SKM-1 (cell line): ENCODE data around the gene TUT1.

Experiments used
- DNase-seq: peaks from one replicate; lab custom pipeline; 2025; ENCODE audit not compliant: unreplicated experiment; lab: John Stamatoyannopoulos, UW

The TUT1 gene

GRCh38 chr11:62542750-62543567 lies 48.4 kb downstream of the TUT1 start:
- peak; percentile 31 for DNase-seq

DNA sequence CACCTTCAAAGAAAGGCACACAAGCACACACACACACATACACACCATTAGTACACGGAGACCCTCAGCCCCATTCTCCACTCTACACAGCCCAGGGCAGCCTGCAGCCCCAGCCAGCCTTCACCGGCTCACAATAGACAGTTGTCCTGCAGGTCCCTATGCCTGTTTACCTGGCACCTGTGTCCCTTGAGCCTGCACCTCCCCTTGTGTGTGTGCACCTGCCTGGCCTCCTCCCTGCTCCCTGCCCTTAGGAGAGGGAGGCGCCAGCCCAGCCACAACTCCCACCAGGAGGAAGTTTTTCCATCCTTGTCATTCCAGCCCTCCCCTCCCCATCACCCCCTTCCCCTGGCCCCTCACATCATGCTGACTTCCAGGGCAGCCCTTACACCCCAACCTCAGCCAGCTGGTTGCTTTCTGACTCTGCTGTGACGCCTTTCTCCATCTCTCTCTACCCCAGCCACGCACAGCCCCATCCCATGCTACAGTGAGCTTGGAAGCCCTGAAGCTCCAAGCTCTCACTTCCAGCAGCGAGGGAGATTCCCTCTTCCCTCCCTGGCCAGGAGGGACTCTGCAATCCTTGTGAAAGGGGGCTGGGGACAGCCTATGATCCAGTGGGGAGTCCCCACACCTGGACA lies 49.1 kb downstream of the TUT1 start:
- DNase-seq = no peak

DNA sequence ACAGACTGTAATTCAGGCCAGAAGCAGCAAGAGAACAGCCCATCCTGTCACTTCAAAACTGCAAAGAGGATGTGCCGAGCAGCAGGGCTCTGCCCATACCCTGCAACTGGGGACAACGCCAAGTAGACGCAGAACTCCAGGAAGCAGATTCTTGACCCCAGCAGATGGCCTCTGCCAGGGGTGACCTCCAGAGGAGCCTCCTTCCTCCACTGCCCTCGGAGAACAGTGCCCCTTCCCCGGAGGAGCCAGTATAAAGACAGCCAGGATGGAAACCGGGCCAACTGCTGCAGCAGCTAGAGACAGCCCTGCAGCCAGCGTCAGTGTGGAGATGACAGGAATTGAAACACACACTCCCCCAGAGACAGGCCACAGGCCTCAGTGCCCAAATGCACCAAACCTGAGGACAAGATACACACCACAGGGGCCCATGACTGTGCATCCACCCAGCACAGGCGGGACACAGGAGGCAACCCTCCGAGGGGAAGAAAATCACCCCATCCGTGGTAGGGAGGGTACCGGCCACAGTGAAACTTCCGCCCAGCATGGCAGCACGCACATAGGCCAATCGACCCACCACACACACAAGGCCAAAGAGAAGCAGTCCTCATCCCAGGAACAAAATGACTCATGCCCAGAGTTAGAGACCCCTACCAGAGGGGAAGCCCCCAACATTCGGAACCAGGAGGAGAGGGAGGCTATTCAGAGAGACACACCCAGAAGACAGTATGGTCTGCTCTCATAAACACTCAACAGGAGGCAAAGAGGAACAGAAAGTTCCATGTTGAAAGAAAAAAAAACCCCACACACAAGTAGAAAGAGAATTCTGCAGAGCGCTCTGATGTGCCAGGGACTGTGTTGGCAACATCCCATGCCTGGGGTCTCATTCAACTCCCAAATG lies 50.3 kb downstream of the TUT1 start:
- DNase-seq = no peak

GRCh38 chr11:62539238-62539925 lies 51.9 kb downstream of the TUT1 start:
- no peak for DNase-seq

- DNase-seq = no peak
Measured at GRCh38 chr11:62538470-62539237, 52.7 kb downstream of the TUT1 start.

DNA sequence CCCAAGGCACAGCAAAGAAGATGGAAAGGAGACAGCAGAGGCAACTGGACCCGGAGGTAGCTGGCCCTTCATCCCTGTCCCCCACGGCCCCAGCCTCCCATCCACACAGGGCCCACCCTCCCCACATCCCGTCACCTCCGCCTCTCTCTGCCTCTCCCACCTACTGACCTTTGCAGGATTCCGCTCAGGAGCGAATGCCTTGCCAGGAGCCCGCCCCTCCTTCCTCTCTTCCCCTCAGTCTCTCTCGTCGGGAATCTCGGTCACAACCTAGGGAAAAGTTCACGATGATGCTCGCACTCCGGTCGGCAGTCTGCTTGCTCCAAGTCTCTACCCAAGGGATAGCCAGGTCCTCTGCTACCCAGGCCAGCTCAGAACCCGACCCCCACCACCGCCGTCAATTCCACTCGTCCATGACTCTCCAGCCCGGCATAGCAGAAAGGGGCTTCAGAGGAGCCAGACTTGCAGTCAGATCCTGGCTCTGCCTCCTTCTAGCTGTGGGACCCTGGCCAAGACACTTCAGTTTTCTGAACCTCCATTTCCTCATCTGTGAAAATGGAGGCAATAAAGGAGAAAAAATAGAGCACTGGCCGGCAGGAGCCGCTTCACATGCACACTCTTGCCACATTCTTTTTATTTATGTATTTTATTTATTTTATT lies 54.9 kb downstream of the TUT1 start:
- DNase-seq = no peak

- no peak for DNase-seq
Measured at GRCh38 chr11:62535802-62536201, 55.5 kb downstream of the TUT1 start.

- no peak for DNase-seq
Measured at GRCh38 chr11:62534779-62535545, 56.4 kb downstream of the TUT1 start.

DNA sequence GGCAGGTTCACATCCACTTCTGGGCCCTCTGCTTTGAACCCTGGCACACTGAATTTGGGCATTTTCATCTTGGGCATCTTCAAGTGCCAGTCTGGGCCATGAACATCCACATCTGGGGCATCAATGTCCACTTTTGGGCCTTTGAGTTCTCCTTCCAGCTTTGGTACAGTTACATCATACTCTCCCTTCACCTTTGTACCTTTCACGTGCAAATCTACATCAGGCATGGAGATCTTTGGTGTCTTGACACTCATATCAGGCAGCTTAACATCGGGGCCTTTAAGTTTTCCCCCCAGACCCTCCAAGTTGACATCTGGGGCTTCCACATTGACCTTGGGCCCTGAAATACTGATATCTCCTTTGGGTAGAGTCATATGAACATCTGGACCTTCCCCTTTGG lies 59.2 kb downstream of the TUT1 start:
- DNase-seq = no peak
